ENCODE measurements around the gene CCL3. TPM values are rescaled to one million over a fixed set of nuclear protein-coding genes. Genes with fewer than 3 reads are reported as not detected.

Gene CCL3
- total and polyA plus RNA-seq, 2 of the 4 experiments (the other 2 are of a cell fraction) = not detected

GRCh38 chr17:36088670-36089338 lies 1.1 kb downstream of the CCL3 start:
- H3K23ac ChIP-seq (ENCODE audit: low read depth, low read length) = no peak overlapping the region
- no peak overlapping the region for H4K8ac ChIP-seq (ENCODE audit: low read depth in 2 of 2, low read length in 2 of 2)
- no peak overlapping the region for H3K4me3 ChIP-seq (ENCODE audit: insufficient read depth, low read depth, low read length)
- CTCF ChIA-PET = no interaction called here
- POLR2A ChIA-PET (ENCODE audit: unreplicated experiment) = no interaction called here
- intact Hi-C loops (cut with micrococcal nuclease) (no loop called here), in situ Hi-C loops (cut with MboI; ENCODE audit: low sequenced_read_pairs) (no loop called here), dilution Hi-C loops (cut with HindIII; ENCODE audit: low sequenced_read_pairs, unreplicated experiment) (no loop called here)
- H3K27me3 ChIP-seq (ENCODE audit: control insufficient read depth, insufficient read depth, low read length) = no peaks in the 10 kb centered on the region; the same call in 1 of the 2 replicates
- H3K9ac ChIP-seq (ENCODE audit: low read depth, low read length) = no peak overlapping the region
- no peak overlapping the region for H2AFZ ChIP-seq (replicated peaks; ENCODE audit: low read length, poor library complexity)
- no peak overlapping the region for H4K5ac ChIP-seq (ENCODE audit: low read depth, low read length)
- no peak overlapping the region for H3K27ac ChIP-seq (ENCODE audit: insufficient read depth, low read length)
- H2AK5ac ChIP-seq (ENCODE audit: low read depth, low read length) = no peak overlapping the region
- BruUV-seq (replicated peaks) = no TSS peak
- 80% methylated on average over 1 of the region's 14 CpGs; no CpG with 5 or more reads in 1 of the 2 experiments for WGBS, 2 experiments (ENCODE audit: extremely low coverage in 2 of 2, insufficient read length in 1 of 2)
- H3K4ac ChIP-seq (ENCODE audit: low read depth, low read length) = no peak overlapping the region
- no peaks in the 10 kb centered on the region for H4K20me1 ChIP-seq (ENCODE audit: insufficient read depth, low read length)
- no peaks in the 10 kb centered on the region for H3K9me1 ChIP-seq (ENCODE audit: insufficient read depth, low read length)
- no peak overlapping the region for H4K91ac ChIP-seq (ENCODE audit: insufficient read depth, low read depth, low read length)
- no peaks in the 10 kb centered on the region for H3K9me3 ChIP-seq (ENCODE audit: control insufficient read depth, insufficient read depth, low read length)
- H3K79me1 ChIP-seq (ENCODE audit: low read depth in 1 of 2, low read length in 2 of 2) = no peaks in the 10 kb centered on the region
- H2BK120ac ChIP-seq (ENCODE audit: low read depth, low read length) = no peak overlapping the region
- ATAC-seq (ENCODE audit: low read depth) (no peak), DNase-seq (no peak)
- H2BK5ac ChIP-seq (ENCODE audit: low read depth, low read length, poor library complexity, severe bottlenecking) = no peak overlapping the region
- H2BK20ac ChIP-seq (ENCODE audit: low read depth, low read length) = no peak overlapping the region
- no peaks in the 10 kb centered on the region for H3K36me3 ChIP-seq (ENCODE audit: control insufficient read depth, insufficient read depth, low read length)
- no peak overlapping the region for H3K18ac ChIP-seq (ENCODE audit: low read depth, low read length)
- no peak overlapping the region for H3K14ac ChIP-seq (replicated peaks; ENCODE audit: low read depth, low read length)
- H3K56ac ChIP-seq (ENCODE audit: extremely low read depth, insufficient read depth, low read length) = no peak overlapping the region
- no peak overlapping the region for H2AK9ac ChIP-seq (replicated peaks; ENCODE audit: low read depth, low read length, poor library complexity)
- H3K4me1 ChIP-seq (ENCODE audit: control insufficient read depth, insufficient read depth, low read length) = no peaks in the 10 kb centered on the region
- H3K4me2 ChIP-seq (ENCODE audit: low read depth, low read length) = no peak overlapping the region
- TF ChIP-seq, protein P1, sequence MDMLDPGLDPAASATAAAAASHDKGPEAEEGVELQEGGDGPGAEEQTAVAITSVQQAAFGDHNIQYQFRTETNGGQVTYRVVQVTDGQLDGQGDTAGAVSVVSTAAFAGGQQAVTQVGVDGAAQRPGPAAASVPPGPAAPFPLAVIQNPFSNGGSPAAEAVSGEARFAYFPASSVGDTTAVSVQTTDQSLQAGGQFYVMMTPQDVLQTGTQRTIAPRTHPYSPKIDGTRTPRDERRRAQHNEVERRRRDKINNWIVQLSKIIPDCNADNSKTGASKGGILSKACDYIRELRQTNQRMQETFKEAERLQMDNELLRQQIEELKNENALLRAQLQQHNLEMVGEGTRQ (IDR thresholded peaks at IDR 0.05; ENCODE audit: low read depth, low read length) = no peak
- TF ChIP-seq, protein P2, sequence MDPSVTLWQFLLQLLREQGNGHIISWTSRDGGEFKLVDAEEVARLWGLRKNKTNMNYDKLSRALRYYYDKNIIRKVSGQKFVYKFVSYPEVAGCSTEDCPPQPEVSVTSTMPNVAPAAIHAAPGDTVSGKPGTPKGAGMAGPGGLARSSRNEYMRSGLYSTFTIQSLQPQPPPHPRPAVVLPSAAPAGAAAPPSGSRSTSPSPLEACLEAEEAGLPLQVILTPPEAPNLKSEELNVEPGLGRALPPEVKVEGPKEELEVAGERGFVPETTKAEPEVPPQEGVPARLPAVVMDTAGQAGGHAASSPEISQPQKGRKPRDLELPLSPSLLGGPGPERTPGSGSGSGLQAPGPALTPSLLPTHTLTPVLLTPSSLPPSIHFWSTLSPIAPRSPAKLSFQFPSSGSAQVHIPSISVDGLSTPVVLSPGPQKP (IDR thresholded peaks at IDR 0.05; ENCODE audit: borderline replicate concordance, low read depth, low read length) = no peak
- TF ChIP-seq MAZ (IDR thresholded peaks at IDR 0.05; ENCODE audit: borderline replicate concordance, low read depth, low read length) = no peak
- no peak for TF ChIP-seq MAFK (IDR thresholded peaks at IDR 0.05; ENCODE audit: low read depth, low read length)
- TF ChIP-seq FOS (IDR thresholded peaks at IDR 0.05; ENCODE audit: low read depth, low read length) = no peak
- TF ChIP-seq CEBPB (IDR thresholded peaks at IDR 0.05; ENCODE audit: low read depth, low read length) = no peak
- TF ChIP-seq BHLHE40 (IDR thresholded peaks at IDR 0.05; ENCODE audit: low read depth, low read length) = no peak
- no peak for TF ChIP-seq NFE2L2 (IDR thresholded peaks at IDR 0.05; ENCODE audit: low read depth, low read length)
- no peak for TF ChIP-seq SMC3 (IDR thresholded peaks at IDR 0.05; ENCODE audit: low read depth, low read length)
- no peak for TF ChIP-seq CHD1 (IDR thresholded peaks at IDR 0.05; ENCODE audit: low read depth, low read length)
- no peak for TF ChIP-seq MXI1 (IDR thresholded peaks at IDR 0.05; ENCODE audit: borderline replicate concordance, low read depth, low read length)
- no peak for TF ChIP-seq RFX5 (IDR thresholded peaks at IDR 0.05; ENCODE audit: low read depth, low read length)
- TF ChIP-seq, protein P3, sequence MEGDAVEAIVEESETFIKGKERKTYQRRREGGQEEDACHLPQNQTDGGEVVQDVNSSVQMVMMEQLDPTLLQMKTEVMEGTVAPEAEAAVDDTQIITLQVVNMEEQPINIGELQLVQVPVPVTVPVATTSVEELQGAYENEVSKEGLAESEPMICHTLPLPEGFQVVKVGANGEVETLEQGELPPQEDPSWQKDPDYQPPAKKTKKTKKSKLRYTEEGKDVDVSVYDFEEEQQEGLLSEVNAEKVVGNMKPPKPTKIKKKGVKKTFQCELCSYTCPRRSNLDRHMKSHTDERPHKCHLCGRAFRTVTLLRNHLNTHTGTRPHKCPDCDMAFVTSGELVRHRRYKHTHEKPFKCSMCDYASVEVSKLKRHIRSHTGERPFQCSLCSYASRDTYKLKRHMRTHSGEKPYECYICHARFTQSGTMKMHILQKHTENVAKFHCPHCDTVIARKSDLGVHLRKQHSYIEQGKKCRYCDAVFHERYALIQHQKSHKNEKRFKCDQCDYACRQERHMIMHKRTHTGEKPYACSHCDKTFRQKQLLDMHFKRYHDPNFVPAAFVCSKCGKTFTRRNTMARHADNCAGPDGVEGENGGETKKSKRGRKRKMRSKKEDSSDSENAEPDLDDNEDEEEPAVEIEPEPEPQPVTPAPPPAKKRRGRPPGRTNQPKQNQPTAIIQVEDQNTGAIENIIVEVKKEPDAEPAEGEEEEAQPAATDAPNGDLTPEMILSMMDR (conservative IDR thresholded peaks at IDR 0.05; ENCODE audit: low read depth, low read length) = no peak
- TF ChIP-seq RAD21 (IDR thresholded peaks at IDR 0.05; ENCODE audit: low read length) = no peak
- no peak for TF ChIP-seq POLR2A (IDR thresholded peaks at IDR 0.05; ENCODE audit: low read depth, low read length)
- TF ChIP-seq RCOR1 (IDR thresholded peaks at IDR 0.05; ENCODE audit: insufficient replicate concordance, low read length) = no peak
- H2BK15ac ChIP-seq (ENCODE audit: low read depth, low read length) = no peak overlapping the region
